Stimulated activated CD4-positive, alpha-beta T cell treated with anti-CD3 and anti-CD28 coated beads, Interleukin-15, amount 100 ng/mL, for 24 hours (primary cell): Measurements from ENCODE around the gene AP2A1.

Source experiments
- DNase-seq: peaks from one replicate; pipeline ENCODE4 v3.0.0-alpha.2; 2020

Gene AP2A1

DNA sequence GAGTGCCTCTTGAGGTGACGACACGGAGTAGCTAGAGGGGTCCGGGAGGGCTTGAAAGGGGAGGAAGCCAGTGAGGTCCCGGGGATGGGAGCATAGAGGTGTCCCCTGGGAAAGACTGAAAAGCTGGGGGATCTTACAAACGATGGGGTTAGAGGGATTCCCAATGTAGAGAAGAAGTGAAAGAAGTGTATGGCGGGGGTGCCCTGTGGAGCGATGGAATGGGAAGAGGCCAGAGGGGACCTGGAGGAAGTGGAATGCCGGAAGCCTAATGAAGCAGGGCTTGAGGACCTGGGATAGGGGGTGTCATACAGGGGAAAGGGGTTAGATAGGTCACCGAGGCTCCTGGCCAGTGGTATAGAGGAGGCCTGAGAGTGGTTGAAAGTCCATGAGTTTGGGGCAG lies 580 bp downstream of the AP2A1 start:
- DNase-seq, result no peak

- no peak for DNase-seq
Measured at GRCh38 chr19:49767967-49768581, 1.3 kb downstream of the AP2A1 start.

GRCh38 chr19:49770529-49770928 lies 3.7 kb downstream of the AP2A1 start:
- DNase-seq, result no peak

GRCh38 chr19:49771674-49772139 lies 4.9 kb downstream of the AP2A1 start:
- no peak for DNase-seq

DNA sequence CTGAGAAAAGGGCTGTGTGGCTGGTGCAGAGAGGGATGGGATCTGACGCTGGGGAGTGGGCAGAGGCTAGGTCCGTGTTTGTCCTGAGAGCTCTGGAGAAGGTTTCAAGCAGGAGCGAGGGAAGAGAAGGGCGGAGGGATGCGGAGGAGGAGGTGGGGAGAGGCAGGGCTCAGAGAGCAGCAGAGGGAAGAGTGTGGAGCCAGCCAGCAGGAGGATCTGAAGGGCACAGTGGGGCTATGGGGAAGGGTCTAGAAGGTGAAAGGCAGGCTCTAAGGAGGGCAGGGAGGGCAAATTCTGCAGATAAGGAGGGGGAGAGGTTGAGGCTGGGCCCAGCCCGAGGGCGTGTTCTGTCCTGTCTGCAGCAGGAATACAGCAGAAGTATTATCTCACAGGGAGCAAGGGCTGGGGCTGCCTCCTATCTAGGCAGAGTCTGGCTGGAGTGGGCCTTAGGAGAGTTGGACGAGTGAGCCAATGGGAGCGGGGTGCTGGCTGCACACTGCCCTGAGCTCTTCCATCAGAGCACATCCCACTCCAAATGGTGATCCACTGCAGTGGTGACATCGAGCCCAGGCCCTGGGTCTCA lies 6.1 kb downstream of the AP2A1 start:
- DNase-seq, result no peak

- no peak for DNase-seq
Measured at GRCh38 chr19:49773663-49774350, 7.0 kb downstream of the AP2A1 start.

GRCh38 chr19:49774969-49775368 lies 8.2 kb downstream of the AP2A1 start:
- DNase-seq, result no peak

DNA sequence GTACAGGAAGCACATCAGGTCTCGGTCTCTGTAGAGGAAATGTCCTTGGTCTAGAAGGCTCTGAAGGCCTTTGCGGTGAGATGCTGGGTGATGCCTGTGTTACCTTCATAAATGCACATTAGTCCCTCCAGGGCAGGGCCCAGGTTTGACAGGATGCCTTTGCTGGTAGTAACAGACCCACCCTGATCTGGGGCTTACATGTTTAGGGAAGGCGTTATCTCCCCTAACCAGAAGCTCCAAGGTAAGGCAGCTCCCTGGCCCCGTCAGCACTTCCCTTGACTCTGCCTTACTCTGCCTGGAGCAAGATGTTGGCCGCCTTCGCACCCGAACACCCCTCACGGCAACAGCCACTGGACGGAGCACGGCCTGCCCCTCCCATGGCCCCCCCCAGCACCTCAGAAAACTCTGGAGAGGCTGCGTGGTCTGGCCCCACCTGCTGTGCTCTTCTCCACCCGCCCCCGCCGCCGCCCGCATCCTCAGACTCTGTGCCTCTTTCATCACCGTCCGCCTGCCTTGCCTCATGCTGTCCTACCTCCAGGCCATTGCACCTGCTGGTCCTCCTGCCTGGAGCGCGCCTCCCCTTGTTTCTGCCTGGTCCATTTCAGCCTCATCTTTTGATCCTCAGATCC lies 9.1 kb downstream of the AP2A1 start:
- DNase-seq, result no peak

GRCh38 chr19:49776371-49776764 lies 9.6 kb downstream of the AP2A1 start:
- DNase-seq, result no peak

DNA sequence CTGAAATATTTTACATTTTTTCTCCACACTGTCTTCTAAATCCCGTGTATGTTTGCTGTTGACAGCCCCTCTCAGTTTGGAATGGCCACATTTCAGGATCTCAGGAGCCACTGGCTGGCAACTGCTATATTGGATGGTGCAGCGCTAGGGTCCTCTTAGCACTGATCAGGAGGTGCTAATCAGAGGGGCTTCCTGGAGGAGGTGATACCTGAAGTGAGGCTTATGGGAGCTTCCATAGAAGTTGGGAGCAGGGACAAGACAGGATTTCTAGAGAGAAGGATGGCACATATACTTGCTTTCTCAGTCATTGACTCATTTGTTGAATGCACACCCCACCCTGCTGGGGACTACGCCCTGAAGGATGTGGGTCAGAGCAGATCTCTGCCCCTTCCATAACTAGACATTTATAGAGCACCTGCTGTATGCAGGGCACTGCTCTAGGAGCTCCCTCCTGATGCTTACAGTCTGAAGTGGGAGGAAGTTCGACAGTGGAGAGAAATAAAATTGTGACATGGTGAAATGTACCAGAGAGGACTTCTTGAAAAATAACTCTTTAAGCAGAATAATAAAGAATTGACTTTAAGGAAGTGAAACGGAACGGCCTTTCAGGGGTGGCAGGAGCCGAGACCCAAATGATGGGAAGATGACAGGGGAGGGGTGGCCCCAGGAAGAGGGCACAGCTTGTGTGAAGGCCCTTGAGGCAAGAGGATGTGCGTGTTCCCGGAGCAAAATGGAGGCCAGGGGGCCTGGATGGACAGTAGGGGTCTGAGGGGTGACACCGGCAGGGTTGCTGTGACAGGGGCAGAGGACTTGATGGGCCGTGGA lies 13.1 kb downstream of the AP2A1 start:
- DNase-seq, result no peak

DNA sequence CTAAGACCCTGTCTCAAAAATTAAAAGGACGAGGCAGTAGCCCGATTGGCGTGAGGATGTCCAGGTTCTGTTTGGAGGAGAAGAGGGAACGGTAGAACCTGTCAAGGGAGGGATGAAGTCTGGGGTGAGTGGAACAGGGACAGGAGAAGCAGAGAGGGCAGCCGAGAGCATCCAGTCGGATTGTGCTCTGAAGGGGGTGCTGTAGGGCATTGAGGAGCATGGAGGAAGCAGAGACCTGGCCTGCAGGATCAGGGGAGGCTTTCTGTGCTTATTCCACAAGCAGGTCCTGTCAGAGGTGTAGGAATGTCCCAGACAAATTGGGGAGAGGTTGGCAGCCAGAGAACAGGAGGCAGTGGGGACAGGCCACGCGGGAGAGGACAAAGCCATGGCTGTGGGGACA lies 14.1 kb downstream of the AP2A1 start:
- no peak for DNase-seq

DNA sequence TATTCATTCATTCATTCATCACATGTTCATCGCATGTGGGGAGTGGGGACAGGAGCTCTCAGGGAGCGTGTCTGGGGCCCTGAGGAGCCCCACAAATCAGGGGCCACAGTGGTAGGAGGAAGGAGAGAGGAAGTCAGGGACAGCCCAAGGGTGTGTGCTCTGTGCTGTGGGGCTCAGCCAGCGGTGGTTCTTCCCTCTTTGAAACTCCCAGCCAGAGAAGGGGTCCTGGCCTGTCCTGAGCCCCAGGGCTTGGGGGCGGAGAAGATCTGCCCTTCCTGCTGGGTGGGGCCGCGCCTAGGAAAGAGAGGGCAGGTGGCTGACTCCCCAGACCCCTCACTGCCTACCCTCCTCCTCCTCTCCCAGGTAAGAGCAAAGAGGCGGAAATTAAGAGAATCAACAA lies 14.6 kb downstream of the AP2A1 start:
- DNase-seq, result no peak

- no peak for DNase-seq
Measured at GRCh38 chr19:49782515-49782914, 15.7 kb downstream of the AP2A1 start.

DNA sequence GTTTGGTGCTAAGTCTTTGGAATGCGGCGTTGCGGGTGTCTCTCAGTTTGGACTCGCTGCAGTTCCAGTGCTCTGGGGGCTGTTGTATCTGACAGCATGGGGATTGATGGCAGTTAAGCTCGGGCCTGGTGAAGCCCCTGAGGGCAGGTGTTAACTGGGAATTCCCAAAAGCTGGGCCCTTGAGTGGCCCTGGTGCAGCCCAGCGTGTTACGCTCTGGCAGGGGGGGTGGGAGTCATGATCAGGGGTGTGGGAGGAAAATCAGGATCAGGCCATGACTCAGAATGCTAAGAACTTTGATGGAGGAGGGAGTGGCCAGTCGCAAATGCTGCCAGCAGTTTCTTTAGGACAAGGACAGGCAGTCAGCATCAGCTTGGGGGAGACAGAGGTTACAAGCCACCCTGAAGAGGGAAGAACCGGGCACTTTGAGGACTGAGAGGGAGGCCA lies 19.6 kb downstream of the AP2A1 start:
- DNase-seq, result no peak

GRCh38 chr19:49787746-49788145 lies 20.9 kb downstream of the AP2A1 start:
- no peak for DNase-seq

GRCh38 chr19:49788857-49789256 lies 22.1 kb downstream of the AP2A1 start:
- DNase-seq, result no peak

DNA sequence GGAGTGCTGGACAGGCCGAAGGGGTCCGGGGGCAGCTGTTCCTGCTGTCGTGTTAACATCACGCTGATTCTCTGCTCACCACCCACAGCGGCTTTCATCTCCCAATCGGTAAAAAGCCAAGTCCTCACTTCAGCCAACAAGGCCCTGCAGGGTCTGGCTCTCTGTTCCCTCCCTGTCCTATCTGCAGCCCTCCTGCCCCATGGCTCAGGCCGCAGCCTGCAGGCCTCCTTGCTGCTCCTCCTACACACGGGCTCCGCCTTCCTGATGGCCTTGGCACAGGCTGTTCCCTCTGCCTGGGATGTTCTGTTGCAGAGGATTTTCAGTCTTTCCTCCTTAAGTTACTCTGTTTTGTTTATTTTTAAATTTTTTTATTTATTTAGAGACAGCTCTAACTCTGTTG lies 24.1 kb downstream of the AP2A1 start:
- DNase-seq, result no peak

DNA sequence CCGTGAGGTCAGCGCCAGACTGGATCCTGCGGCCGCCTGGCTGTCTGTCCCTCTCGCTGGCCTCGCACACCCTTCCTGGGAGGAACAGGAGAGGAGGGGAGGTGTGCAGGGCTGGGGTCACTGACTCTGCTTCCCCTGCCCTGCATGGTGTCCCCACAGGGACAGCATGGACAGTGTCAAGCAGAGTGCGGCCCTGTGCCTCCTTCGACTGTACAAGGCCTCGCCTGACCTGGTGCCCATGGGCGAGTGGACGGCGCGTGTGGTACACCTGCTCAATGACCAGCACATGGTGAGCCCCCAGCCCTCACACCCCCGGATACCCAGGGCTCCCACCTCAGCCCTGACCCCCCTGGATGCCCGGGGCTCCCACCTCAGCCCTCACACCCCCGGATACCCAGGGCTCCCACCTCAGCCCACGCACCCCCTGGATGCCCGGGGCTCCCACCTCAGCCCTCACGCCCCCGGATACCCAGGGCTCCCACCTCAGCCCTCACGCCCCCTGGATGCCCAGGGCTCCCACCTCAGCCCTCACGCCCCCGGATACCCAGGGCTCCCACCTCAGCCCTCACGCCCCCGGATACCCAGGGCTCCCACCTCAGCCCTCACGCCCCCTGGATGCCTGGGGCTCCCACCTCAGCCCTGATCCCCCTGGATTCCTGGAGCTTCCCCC lies 25.1 kb downstream of the AP2A1 start:
- no peak for DNase-seq

- no peak for DNase-seq
Measured at GRCh38 chr19:49792829-49793560, 26.2 kb downstream of the AP2A1 start.

DNA sequence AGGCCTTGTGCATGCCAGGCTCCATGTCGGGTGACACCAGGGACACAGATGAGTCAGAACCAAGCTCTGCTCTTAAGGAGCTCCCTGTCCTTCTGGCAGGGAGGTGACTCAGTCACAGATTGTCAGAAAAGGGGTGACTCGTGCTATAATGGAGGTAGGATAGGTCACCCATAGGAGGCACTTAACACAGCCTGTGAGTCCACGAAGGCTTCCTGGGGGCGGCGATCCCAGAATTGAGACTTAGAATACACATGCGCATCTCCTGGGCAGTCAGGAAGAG lies 26.7 kb downstream of the AP2A1 start:
- DNase-seq, result peak; percentile 39

- DNase-seq, result no peak
Measured at GRCh38 chr19:49795615-49796014, 28.8 kb downstream of the AP2A1 start.

GRCh38 chr19:49798574-49798973 lies 31.8 kb downstream of the AP2A1 start:
- DNase-seq, result no peak
